Astrocyte of the cerebellum (primary cell): Measurements from ENCODE around the gene TXNDC12.
"Not testable (repeated sequence)": the region's sequence is repeated elsewhere in the genome, so short reads cannot be mapped to it uniquely, and the experiment has no call there.

ENCODE experiments used
- DNase-seq: peaks from one replicate; pipeline ENCODE4 v3.0.0-alpha.2; 2011; ENCODE audit warnings: low read depth
- H3K4me3 ChIP-seq: 2 replicates; pipeline ENCODE4 v1.5.1; 2011; ENCODE audit warnings: mild to moderate bottlenecking, low read depth, low read length, moderate library complexity
- in situ Hi-C: cut with HindIII; loops from 2 replicates; pipeline ENCODE4 v1.10.0; 2017; ENCODE audit warnings: low sequenced_read_pairs
- TF ChIP-seq, protein P1 (sequence below): IDR thresholded peaks from 2 replicates; pipeline ENCODE4 v1.5.1; 2012; ENCODE audit warnings: low read length, low read depth, moderate library complexity, mild to moderate bottlenecking; ENCODE audit errors: missing control alignments

TXNDC12 gene

DNA sequence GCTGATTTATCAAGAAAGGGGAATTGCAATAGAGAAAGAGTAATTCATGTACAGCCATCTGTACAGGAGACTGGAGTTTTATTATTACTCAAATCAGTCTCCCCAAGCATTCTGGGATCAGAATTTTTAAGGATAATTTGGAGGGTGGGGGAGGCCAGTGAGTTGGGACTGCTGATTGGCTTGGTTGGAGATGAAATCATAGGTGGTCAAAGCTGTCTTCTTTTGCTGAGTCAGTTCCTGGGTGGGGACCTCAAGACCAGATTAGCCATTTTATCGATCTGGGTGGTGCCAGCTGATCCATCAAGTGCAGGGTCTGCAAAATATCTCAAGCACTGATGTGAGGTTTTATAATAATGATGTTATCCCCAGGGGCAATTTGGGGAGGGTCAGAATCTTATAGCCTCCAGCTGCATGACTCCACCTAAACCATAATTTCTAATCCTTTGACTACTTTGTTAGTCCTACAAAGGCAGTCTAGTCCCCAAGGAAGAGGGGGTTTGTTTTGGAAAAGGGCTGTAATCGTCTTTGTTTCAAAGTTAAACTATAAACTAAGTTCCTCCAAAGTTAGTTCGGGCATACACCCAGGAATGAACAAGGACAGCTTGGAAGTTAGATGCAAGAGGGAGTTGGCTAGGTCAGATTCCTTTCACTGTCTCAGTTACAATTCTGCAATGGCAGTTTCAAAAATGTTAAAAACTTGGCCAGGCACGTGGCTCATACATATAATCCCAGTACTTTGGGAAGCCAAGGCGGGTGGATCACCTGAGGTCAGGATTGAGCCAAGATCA lies 47.6 kb downstream of the TXNDC12 start:
- TF ChIP-seq, protein P1, sequence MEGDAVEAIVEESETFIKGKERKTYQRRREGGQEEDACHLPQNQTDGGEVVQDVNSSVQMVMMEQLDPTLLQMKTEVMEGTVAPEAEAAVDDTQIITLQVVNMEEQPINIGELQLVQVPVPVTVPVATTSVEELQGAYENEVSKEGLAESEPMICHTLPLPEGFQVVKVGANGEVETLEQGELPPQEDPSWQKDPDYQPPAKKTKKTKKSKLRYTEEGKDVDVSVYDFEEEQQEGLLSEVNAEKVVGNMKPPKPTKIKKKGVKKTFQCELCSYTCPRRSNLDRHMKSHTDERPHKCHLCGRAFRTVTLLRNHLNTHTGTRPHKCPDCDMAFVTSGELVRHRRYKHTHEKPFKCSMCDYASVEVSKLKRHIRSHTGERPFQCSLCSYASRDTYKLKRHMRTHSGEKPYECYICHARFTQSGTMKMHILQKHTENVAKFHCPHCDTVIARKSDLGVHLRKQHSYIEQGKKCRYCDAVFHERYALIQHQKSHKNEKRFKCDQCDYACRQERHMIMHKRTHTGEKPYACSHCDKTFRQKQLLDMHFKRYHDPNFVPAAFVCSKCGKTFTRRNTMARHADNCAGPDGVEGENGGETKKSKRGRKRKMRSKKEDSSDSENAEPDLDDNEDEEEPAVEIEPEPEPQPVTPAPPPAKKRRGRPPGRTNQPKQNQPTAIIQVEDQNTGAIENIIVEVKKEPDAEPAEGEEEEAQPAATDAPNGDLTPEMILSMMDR = no peak
- in situ Hi-C loops = no loop called here
- H3K4me3 ChIP-seq = no peak overlapping the region
- DNase-seq = no peak

DNA sequence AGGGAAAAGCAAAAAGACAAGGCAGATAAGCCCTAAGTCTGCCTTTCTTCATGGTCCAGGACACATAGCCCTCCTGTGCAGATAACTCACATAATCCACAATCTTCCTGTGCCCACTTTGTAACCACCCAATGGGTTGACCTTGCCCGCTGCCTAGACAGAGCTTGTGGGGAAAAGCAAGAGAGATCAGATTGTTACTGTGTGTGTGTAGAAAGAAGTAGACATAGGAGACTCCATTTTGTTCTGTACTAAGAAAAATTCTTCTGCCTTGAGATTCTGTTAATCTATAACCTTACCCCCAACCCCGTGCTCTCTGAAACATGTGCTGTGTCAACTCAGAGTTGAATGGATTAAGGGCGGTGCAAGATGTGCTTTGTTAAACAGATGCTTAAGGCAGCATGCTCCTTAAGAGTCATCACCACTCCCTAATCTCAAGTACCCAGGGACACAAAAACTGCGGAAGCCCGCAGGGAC lies 48.9 kb downstream of the TXNDC12 start:
- DNase-seq, in situ Hi-C loops, H3K4me3 ChIP-seq: not testable (repeated sequence)

DNA sequence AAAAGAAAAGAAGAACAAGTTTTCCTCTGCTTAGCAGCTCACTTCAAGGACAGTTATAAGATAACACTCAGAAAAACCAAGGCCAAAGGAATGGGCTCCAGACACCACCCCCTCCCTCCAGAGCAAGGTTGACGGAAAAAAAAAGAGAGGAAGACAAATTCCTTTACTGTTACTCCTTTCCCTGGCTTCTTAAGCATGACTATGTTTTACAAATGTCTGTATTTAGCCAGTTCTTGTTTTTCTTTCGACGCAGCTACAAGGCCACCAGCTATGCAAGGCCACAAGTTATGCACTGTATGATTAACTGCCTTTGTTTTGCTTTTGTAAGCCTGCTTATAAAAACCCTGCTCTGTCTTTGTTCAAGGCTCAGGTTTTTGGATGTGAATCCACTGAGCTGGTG lies 49.4 kb downstream of the TXNDC12 start:
- DNase-seq = peak; percentile 65
- in situ Hi-C loops, H3K4me3 ChIP-seq: not testable (repeated sequence)

DNA sequence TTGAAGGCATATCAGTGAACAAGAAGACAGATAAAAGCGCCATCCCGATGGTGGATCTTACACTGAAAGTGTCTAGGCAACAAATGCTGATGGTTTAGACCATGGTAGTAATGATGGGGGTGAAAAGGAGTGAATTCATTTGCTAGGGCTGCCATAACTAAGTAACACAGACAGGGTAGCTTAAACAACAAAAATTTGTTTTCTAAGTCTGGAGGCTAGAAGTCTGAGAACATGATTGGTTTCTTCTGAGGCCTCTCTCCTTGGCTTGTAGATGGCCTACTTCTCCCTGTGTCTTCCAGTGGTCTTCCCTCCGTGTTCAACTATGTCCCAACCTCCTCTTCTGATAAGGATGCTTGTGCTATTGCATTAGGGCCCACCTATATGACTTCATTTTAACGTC lies 51.1 kb downstream of the TXNDC12 start:
- in situ Hi-C loops = no loop called here
- no peak overlapping the region for H3K4me3 ChIP-seq
- no peak for DNase-seq
- TF ChIP-seq, protein P1 = no peak

DNA sequence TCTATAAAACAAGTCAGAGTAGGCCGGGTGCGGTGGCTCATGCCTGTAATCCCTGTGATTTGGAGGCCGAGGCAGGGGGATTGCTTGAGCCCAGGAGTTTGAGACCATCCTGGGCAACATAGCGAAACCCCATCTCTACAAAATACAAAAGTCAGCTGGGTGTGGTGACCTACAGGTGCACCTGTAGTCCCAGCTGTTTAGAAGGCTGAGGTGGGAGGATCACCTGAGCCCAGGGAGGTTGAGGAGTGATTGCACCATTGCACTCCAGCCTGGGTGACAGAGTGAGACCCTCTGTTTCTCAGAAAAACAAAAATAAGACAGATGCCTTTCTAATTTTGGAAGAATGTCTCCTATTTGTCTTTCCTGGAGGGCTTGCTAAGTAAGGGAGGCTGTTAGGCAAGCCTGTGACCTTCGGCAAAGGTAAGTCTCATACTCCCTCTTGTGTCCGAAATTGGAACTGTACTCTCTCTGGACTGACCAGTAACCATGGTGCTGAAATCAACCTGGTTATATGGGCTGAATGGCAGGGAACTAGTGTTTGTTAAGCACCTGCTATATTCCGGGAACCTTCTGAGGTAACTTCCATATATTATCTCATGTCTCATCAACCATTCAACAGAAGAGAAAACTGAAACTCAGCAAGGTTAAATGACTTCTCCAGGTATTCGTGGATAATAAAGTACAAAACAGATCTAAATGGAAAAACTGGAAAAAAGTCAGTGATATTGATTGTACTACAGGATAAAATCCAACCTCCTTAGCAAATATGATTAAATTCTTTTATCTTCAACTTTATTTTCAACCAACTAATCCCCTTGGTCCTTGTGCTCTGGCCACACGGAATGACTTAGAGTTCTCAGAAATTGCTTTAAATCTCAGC lies 52.7 kb downstream of the TXNDC12 start:
- DNase-seq = peak; percentile 90
- TF ChIP-seq, protein P1 = peak; percentile 95
- in situ Hi-C loops = no loop called here
- no peak overlapping the region for H3K4me3 ChIP-seq

DNA sequence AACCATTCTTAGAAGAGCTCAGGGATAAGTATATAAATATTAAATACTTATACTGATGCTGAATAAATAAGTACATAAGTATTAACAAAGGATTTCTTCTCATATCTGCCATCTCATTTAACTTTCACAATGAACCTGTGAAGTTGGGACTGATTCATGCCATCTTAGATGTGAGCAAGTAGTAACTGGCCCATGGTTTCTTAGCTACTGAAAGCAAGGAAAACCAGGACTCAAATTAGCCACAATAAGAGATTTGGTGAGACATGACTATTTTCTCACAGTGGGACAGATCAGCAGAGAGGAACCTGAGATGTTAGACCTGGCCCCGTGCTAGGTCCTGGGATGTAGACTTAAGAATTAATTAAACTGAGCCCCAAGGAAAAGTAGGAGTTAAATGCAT lies 56.3 kb downstream of the TXNDC12 start:
- no peak for DNase-seq
- TF ChIP-seq, protein P1 = no peak
- no peak overlapping the region for H3K4me3 ChIP-seq
- in situ Hi-C loops = no loop called here

DNA sequence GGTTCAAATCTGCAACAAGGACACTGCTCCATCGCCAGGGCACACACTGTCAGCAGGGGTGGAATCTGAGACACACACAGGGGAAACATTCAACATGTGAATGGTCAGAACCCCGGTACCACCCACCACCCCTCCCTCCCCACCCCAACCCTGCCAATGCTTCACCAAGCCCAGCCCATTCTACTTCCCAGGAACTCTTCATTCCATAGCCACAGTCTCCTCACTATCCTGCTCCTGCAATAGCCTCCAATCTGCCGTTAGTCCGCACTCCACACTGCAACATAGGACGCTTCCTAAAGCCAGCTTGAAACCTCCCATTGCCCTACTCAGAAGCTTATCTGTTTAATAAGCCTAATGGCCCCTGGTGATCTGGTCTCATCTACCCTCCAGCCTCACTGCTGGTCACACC lies 57.0 kb downstream of the TXNDC12 start:
- in situ Hi-C loops = no loop called here
- TF ChIP-seq, protein P1 = no peak
- H3K4me3 ChIP-seq = no peak overlapping the region
- DNase-seq = no peak
